Vagina (tissue), 2 donors: ENCODE results near the gene F2RL3.

Source experiments
- POLR2A ChIP-seq, 2 donors: fragments of 450-650 bp; IDR thresholded peaks; one replicate each; pipeline ENCODE4 v1.6.1; 2017; ENCODE audit warnings: antibody characterized with exemption in 2 of 2, mild to moderate bottlenecking in 2 of 2, moderate library complexity in 2 of 2
- POLR2AphosphoS5 ChIP-seq, 2 donors: sonication (generic); formaldehyde crosslinking; IDR thresholded peaks; one replicate each; pipeline ENCODE4 v1.9.0; 2017; ENCODE audit warnings: antibody characterized with exemption in 2 of 2, mild to moderate bottlenecking in 2 of 2, low read depth in 1 of 2; ENCODE audit not compliant: insufficient read depth in 1 of 2
- TF ChIP-seq, protein P1 (sequence below), 3 experiments: fragments of 450-650 bp in 2 of 3; fragments of 200-600 bp in 1 of 3; sonication (generic) in 1 of 3; IDR thresholded peaks; one replicate each; pipeline ENCODE4 v1.5.1; 2017 to 2019; ENCODE audit warnings: antibody characterized with exemption in 3 of 3, mild to moderate bottlenecking in 2 of 3, moderate library complexity in 2 of 3

DNA sequence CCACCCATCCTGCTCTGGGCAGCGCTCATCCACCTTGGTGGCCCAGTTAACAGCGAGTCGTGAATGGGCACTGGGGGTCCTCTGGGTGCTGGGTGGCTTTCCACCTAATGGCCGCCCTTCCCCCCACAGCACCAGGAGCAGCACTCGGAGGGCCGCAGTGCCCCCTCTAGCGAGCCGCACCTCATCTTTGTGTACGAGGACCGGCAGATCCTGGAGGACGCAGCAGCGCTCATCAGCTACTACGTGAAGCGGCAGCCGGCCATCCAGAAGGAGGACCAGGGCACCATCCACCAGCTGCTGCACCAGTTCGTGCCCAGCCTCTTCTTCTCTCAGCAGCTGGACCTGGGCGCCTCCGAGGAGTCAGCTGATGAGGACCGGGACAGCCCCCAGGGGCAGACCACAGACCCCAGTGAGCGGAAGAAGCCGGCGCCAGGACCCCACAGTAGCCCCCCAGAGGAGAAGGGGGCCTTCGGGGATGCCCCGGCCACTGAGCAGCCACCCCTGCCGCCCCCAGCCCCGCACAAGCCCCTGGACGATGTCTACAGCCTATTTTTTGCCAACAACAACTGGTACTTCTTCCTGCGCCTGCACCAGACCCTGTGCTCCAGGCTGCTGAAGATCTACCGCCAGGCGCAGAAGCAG, 19.3 kb upstream of the F2RL3 start:
- TF ChIP-seq, protein P1, sequence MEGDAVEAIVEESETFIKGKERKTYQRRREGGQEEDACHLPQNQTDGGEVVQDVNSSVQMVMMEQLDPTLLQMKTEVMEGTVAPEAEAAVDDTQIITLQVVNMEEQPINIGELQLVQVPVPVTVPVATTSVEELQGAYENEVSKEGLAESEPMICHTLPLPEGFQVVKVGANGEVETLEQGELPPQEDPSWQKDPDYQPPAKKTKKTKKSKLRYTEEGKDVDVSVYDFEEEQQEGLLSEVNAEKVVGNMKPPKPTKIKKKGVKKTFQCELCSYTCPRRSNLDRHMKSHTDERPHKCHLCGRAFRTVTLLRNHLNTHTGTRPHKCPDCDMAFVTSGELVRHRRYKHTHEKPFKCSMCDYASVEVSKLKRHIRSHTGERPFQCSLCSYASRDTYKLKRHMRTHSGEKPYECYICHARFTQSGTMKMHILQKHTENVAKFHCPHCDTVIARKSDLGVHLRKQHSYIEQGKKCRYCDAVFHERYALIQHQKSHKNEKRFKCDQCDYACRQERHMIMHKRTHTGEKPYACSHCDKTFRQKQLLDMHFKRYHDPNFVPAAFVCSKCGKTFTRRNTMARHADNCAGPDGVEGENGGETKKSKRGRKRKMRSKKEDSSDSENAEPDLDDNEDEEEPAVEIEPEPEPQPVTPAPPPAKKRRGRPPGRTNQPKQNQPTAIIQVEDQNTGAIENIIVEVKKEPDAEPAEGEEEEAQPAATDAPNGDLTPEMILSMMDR (IDR thresholded peaks at IDR 0.05) = no peak
- TF ChIP-seq POLR2A (IDR thresholded peaks at IDR 0.05) (no peak), POLR2AphosphoS5 (IDR thresholded peaks at IDR 0.05; ENCODE audit: insufficient read depth in 1 of 2, low read depth in 1 of 2) (no peak)
